Measurements from ENCODE around the gene QDPR. TPM values are rescaled to one million over a fixed set of nuclear protein-coding genes. Genes with fewer than 3 reads are reported as not detected.

QDPR gene
- total and polyA plus RNA-seq, 9 of the 15 experiments (the other 6 are each of a cell fraction or from before 2014, with no cell fraction given): 5.7 to 29.7 (median 17.2) TPM

DNA sequence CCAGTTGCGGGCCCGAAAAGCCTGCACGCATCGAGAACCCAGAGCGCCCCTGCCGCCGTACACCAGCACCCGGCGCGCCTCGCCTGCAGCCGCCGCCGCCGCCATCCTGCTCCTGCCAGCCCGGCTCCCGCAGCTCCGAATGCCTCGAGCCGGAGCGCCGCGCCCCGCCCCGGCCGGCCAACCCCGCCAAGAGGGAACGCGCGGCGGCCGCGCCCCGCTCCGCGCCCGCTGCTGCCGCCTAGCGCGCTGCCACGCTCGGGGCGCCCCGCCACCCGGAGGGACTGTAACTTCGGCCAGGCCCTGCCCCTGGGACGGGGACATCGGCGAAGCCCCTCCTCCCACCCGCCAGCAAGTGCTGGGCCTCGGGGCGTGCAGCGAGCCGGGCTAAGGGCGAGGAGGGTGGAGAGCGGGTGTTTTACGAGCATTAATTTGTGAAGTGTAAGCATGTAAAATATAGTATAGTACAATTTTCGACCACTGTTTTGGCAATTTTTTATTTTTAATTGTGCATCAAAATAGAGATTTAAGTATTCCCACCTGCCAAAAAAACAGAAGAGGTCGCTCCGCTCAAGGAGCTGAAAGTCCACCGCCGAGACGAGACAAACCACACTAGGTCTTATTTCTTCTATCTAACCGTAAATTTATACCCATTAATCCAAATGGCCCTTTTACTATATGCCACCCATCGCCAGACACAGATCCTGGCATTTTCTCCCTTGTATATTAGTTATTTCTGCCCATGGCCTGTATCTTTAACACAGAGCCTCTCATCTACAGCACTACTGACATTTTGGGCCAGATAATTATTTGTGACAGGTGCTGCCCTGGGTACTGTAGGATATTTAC lies at the start of gene QDPR (continued):
- TF ChIP-seq SREBF1 (IDR thresholded peaks at IDR 0.05; ENCODE audit: borderline replicate concordance, low read depth, low read length) (no peak), ZNF79 (CRISPR knock-in tag; IDR thresholded peaks at IDR 0.05; ENCODE audit: low read depth) (no peak), REST (IDR thresholded peaks at IDR 0.05; ENCODE audit: borderline replicate concordance) (peak; percentile 55), REST (CRISPR knock-in tag; IDR thresholded peaks at IDR 0.05; ENCODE audit: low read depth) (no peak), LEF1 (IDR thresholded peaks at IDR 0.05) (no peak), MYNN (IDR thresholded peaks at IDR 0.05) (0 out of 2 replicates have a peak, but pooled peaks have one; percentile 31), MYNN (CRISPR knock-in tag; IDR thresholded peaks at IDR 0.05) (no peak), MTA3 (IDR thresholded peaks at IDR 0.05; ENCODE audit: borderline replicate concordance) (peak; percentile 25; the same call in 1 of the 2 replicates), VEZF1 (CRISPR knock-in tag; IDR thresholded peaks at IDR 0.05) (peak; percentile 72), NFATC3 (IDR thresholded peaks at IDR 0.05) (no peak), RBFOX2 (IDR thresholded peaks at IDR 0.05; ENCODE audit: low read depth, low read length) (peak; percentile 77), PTRF (tag; IDR thresholded peaks at IDR 0.05) (no peak)
- TF ChIP-seq, protein P1, sequence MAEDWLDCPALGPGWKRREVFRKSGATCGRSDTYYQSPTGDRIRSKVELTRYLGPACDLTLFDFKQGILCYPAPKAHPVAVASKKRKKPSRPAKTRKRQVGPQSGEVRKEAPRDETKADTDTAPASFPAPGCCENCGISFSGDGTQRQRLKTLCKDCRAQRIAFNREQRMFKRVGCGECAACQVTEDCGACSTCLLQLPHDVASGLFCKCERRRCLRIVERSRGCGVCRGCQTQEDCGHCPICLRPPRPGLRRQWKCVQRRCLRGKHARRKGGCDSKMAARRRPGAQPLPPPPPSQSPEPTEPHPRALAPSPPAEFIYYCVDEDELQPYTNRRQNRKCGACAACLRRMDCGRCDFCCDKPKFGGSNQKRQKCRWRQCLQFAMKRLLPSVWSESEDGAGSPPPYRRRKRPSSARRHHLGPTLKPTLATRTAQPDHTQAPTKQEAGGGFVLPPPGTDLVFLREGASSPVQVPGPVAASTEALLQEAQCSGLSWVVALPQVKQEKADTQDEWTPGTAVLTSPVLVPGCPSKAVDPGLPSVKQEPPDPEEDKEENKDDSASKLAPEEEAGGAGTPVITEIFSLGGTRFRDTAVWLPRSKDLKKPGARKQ (CRISPR knock-in tag; IDR thresholded peaks at IDR 0.05): no peak
- TF ChIP-seq, protein P2, sequence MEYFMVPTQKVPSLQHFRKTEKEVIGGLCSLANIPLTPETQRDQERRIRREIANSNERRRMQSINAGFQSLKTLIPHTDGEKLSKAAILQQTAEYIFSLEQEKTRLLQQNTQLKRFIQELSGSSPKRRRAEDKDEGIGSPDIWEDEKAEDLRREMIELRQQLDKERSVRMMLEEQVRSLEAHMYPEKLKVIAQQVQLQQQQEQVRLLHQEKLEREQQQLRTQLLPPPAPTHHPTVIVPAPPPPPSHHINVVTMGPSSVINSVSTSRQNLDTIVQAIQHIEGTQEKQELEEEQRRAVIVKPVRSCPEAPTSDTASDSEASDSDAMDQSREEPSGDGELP (CRISPR knock-in tag; IDR thresholded peaks at IDR 0.05; ENCODE audit: borderline replicate concordance): peak; percentile 18; the same call in 1 of the 2 replicates

All from K562 (cell line).